GM21737 (cell line): ENCODE data around the gene ADD1.
"Not testable (repeated sequence)": the region's sequence is repeated elsewhere in the genome, so short reads cannot be mapped to it uniquely, and the experiment has no call there.

Source experiments
- ATAC-seq: cut with Tn5 transposase; IDR thresholded peaks from one replicate; pipeline ENCODE4 v1.9.1; 2021; ENCODE audit warnings: mild to moderate bottlenecking, moderate library complexity; ENCODE audit not compliant: unreplicated experiment

Gene ADD1

DNA sequence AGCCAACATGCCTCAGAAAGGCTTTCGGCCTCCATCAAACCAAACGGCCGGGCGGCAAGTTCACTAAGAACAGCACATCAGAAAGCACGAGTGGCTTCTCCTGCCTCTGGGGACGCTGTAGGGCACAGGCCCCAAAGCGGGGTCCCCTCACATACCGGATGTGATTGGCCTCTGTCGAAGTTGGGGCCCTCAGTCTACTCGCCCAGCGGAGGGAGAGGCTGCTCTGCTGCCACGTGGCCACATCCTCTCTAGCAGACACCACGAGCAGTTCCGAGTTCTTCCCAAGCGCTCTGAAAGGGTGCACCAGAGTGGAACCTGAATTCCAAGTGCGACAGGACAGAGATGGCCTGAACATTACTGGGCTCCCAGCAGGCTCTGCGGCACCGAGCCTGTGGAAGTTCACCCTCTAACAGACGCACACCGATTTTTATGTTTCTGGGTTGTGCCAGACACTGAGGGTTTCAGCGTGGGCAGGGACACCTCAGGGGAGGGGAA is 98.4 kb downstream of the ADD1 start:
- no peak for ATAC-seq

DNA sequence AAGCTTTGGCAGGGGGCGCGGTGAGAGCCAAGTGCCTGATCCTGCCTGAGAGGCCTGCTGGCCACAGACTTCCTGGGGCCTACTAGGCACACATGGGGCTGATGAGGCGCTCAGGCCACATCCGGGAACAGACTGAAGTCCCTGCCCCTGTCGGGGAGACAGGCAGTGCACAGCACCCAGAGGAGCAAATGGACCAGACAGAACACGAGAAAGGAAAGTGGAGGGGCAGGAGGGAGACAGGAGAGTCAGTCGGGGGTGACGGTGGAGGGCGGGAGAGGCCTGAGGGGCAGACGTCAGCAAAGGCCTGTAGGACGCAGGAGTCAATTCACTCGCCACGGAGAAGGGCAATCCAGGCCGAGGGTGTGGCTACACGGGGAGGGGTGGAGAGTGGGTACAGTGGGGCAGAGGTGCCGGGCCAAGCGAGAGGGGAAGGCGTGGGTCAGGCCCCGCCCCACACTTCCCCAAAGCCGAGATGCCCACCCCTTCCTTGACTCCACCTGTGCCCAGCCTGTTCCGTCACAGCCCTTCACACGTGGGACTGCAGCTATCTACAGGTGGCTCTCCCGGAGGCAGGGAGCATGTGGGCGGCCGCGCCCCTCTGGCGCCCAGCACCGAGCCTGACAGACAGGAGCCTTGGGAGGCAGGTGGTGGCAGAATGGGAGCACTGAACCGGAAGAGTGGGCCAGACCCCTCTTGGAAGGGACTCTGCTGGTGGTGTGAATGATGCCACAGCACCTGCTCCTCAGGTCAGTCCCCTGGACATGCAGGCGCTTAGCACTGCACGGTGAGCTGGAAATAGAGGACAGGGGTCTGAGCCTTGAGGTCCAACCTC is 99.1 kb downstream of the ADD1 start:
- ATAC-seq = no peak

GRCh38 chr4:2943364-2944090 is 99.9 kb downstream of the ADD1 start:
- ATAC-seq = no peak

DNA sequence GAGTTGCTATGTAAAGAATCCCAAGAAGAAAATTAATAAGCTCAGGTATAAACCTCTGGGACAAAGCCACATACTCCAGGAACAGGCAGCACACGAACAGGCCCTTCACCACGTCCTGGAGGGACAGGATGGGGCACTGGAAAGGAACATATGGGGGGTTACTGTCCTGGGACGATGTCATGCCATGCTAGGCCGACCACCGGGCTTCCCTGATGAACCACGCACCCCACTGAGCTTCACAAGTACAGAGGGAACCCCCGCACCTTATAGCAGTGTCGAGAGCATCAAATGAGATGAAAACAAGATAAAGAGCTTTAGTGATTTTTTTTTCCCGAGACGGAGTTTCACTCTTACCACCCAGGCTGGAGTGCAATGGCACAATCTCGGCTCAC is 100.4 kb downstream of the ADD1 start:
- no peak for ATAC-seq

DNA sequence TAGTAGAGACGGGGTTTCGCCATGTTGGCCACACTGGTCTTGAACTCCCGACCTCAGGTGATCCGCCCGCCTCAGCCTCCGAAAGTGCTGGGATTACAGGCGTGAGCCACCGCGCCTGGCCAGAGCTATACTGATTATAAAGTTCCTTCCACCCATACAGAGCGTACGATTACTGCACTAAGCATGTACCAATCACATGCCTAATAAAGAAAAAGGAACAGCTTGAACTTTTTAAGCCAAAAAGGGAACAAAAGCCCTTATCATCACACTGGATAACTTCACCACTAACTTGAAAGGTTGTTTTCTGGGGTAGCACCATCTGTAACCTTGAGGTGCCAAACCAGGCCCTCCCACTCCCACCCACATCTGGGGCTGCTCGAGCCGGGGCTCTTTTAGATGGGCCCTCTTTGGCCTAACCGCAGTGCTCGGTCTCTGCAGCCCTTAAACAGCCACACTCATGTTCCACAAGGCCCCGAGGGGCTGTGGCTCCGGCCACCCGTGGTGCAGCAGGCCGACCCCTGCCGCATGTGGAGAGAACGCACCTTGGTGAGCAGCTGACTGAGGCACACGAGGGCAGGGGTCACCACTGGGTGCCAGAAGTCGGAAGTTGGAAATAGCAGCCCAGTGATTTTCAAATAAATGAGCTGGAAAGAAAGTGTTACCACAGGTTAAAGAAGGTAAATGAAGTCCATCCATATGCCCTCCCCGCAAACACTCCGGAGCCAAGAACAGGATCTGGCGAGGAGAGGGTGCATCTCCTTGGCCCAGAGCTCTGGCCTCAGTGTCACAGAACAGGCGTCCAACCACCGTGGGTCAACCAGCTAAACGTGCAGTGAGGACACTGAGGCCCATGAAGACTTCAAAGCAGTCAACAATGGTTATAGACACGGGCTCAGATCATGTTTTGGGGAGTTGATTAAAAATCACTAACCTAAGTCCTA is 101.2 kb downstream of the ADD1 start:
- no peak for ATAC-seq

DNA sequence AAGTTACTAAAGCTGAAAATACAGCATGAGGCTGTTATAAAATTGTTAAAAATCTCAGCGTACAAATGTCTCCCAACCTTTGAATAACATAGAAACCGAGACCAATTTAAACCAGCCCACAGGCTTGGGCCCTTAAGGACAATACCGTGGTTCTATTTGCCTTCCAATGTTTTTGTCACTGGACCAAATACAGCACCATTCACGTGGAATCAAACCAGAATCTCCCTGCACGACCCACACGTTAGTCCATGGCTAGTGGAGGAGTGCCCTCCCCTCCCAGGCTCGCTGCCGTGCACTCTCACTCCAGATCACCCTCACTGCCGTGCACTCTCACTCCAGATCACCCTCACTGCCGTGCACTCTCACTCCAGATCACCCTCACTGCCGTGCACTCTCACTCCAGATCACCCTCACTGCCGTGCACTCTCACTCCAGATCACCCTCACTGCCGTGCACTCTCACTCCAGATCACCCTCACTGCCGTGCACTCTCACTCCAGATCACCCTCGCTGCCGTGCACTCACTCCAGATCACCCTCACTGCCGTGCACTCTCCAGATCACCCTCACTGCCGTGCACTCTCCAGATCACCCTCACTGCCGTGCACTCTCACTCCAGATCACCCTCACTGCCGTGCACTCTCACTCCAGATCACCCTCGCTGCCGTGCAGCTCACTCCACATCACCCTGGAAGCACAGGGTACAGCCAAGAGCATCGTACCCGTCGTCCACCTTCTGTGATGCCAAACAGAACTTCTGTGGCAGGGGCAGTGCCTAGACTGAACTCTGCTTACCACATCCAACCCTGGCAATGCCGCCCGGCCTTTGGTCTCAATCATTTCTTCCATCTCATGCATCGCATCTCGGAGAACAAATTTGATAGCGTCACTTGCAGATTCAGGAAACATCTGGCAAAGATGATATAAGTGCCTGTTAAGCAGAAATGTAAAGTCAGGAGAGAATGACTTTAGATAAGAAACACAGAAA is 102.3 kb downstream of the ADD1 start:
- not testable (repeated sequence) for ATAC-seq

DNA sequence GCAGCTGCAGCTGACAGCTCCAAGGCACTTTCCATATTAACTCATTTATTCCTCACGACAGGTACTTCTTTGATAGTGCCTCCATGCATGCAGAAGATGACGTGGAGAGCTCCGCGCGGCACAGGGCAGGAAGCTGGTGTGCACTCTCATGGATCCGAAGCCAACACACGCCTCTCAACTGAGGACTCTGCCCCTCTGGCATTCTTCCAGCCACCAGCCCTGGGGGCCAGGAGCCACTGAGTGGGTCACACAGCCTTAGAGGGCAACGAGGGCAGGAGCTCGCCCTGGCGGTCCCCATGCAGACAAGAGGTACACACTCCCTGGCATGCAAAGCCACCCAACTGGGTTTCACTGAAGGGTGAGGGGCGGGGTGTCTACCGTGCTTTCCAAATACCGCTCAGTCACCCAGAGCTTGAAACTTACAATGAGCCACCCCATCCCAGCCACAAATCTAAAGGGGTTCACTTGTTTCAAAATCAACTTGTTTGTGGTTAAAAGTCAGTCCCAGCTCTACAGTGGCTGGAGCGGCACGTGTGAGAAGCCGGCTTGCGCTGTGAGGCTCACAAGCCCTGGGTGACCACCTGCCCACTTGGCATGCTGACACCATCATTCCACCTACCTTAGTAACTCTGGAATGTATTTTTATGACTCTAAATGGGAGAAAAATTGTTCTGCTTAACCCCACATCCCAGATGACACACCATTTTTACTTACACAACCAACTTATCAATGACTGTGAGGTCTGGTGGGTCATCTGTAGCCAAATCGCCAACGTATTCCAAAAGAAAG is 103.4 kb downstream of the ADD1 start:
- ATAC-seq = no peak

- no peak for ATAC-seq
Observed at GRCh38 chr4:2947926-2948325, 104.3 kb downstream of the ADD1 start.

DNA sequence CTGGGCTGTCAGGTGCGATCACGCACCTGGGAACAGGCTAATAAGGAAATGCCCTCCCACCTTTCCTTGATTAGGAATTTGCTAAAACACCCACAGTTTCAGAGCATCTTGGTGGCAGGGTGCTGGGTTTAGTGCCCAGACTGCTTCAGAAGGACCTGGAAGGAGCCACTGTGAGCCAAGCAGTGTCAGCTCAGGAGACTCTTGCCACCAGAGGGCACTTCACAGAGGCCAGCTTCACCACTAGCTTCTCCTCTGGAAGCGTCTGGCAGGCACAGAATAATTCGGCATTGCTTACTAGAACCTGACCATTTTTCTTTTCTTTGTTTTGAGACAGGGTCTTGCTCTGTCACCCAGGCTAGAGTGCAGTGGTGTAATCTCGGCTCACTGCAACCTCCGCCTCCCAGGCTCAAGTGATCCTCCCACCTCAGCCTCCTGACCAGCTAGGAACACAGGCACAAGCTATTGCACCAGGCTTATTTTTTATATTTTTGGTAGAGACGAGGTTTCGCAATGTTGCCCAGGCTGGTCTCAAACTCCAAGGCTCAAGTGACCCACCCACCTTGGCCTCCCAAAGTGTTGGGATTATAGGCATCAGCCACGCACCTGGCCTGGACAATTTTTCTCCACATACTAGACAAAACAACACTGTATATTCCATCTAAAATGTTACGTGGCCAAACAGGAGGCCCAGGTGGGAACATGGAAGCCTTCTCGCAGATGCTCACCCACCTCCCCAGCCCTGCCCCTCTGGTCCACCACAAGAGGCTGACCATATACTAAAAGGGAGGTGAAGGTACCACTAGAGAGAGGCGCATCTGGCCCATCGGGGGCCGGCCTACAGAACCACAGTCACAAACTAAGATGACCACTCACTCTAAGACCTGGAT is 105.5 kb downstream of the ADD1 start:
- ATAC-seq = no peak

GRCh38 chr4:2949782-2950125 is 106.1 kb downstream of the ADD1 start:
- ATAC-seq = no peak

- no peak for ATAC-seq
Observed at GRCh38 chr4:2950221-2950989, 106.8 kb downstream of the ADD1 start.

- ATAC-seq = no peak
Observed at GRCh38 chr4:2953496-2953895, 109.9 kb downstream of the ADD1 start.

GRCh38 chr4:2954358-2955185 is 110.9 kb downstream of the ADD1 start:
- ATAC-seq = no peak

GRCh38 chr4:2955186-2956044 is 111.8 kb downstream of the ADD1 start:
- not testable (repeated sequence) for ATAC-seq

DNA sequence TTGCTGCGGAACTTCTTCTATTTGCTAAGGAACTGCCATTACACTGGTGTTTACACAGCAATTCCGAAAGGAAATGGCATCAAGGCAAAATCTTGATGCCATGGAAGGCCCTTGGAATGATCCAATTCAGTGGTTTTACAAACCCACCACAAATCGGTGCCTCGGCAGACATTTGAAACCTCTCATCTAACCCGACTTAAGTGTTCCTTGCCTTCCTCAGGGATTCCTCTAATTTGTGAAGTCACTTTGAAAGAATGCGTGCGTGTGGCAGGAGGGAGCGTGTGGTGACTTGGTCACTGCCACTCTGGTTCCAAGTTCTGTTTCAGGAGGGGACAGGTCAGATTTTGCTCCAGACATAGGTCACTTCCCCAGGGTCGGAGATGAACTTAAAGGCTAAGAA is 114.8 kb downstream of the ADD1 start:
- no peak for ATAC-seq

DNA sequence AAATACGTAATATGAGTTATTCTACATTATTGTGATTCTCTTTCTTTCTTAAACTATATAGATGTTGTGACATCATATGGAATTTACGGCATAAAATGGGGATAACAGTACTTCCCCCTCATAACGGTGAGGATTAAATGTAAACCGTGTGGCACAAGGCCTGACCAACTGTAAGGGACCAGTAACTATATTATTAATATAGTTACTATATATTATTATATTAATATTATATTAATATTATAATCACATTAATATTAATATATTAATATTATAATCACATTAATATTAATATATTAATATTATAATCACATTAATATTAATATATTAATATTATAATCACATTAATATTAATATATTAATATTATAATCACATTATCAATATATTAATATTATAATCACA is 116.8 kb downstream of the ADD1 start:
- ATAC-seq = not testable (repeated sequence)
